Gastroesophageal sphincter (tissue), 3 donors: Measurements from ENCODE around the gene UGT3A2.

ENCODE experiments used
- POLR2A ChIP-seq, 2 donors: fragments of 450-650 bp; IDR thresholded peaks; one replicate each; pipeline ENCODE4 v1.6.1; 2017; ENCODE audit warnings: antibody characterized with exemption in 2 of 2, mild to moderate bottlenecking in 2 of 2, moderate library complexity in 1 of 2
- TF ChIP-seq, protein P1 (sequence below), 4 experiments: fragments of 200-600 bp in 2 of 4; fragments of 450-650 bp in 2 of 4; sonication (generic) in 1 of 4; IDR thresholded peaks; one replicate each; pipeline ENCODE4 v1.5.1; 2017 to 2019; ENCODE audit warnings: antibody characterized with exemption in 4 of 4, mild to moderate bottlenecking in 2 of 4, moderate library complexity in 2 of 4

GRCh38 chr5:36105819-36106218, 39.1 kb upstream of the UGT3A2 start:
- TF ChIP-seq POLR2A (IDR thresholded peaks at IDR 0.05), result no peak
- TF ChIP-seq, protein P1, sequence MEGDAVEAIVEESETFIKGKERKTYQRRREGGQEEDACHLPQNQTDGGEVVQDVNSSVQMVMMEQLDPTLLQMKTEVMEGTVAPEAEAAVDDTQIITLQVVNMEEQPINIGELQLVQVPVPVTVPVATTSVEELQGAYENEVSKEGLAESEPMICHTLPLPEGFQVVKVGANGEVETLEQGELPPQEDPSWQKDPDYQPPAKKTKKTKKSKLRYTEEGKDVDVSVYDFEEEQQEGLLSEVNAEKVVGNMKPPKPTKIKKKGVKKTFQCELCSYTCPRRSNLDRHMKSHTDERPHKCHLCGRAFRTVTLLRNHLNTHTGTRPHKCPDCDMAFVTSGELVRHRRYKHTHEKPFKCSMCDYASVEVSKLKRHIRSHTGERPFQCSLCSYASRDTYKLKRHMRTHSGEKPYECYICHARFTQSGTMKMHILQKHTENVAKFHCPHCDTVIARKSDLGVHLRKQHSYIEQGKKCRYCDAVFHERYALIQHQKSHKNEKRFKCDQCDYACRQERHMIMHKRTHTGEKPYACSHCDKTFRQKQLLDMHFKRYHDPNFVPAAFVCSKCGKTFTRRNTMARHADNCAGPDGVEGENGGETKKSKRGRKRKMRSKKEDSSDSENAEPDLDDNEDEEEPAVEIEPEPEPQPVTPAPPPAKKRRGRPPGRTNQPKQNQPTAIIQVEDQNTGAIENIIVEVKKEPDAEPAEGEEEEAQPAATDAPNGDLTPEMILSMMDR (IDR thresholded peaks at IDR 0.05), result no peak
